GM12873 (cell line): ENCODE measurements around the gene FCHSD2.

ENCODE experiments used
- TF ChIP-seq, protein P1 (sequence below): IDR thresholded peaks from 2 replicates; pipeline ENCODE4 v1.5.1; 2012; ENCODE audit warnings: low read depth, mild to moderate bottlenecking, moderate library complexity, low read length, control low read depth; ENCODE audit not compliant: insufficient read depth; ENCODE audit errors: missing control alignments

FCHSD2 gene

GRCh38 chr11:73013021-73013420 is 129.1 kb downstream of the FCHSD2 start:
- TF ChIP-seq, protein P1, sequence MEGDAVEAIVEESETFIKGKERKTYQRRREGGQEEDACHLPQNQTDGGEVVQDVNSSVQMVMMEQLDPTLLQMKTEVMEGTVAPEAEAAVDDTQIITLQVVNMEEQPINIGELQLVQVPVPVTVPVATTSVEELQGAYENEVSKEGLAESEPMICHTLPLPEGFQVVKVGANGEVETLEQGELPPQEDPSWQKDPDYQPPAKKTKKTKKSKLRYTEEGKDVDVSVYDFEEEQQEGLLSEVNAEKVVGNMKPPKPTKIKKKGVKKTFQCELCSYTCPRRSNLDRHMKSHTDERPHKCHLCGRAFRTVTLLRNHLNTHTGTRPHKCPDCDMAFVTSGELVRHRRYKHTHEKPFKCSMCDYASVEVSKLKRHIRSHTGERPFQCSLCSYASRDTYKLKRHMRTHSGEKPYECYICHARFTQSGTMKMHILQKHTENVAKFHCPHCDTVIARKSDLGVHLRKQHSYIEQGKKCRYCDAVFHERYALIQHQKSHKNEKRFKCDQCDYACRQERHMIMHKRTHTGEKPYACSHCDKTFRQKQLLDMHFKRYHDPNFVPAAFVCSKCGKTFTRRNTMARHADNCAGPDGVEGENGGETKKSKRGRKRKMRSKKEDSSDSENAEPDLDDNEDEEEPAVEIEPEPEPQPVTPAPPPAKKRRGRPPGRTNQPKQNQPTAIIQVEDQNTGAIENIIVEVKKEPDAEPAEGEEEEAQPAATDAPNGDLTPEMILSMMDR, result no peak

DNA sequence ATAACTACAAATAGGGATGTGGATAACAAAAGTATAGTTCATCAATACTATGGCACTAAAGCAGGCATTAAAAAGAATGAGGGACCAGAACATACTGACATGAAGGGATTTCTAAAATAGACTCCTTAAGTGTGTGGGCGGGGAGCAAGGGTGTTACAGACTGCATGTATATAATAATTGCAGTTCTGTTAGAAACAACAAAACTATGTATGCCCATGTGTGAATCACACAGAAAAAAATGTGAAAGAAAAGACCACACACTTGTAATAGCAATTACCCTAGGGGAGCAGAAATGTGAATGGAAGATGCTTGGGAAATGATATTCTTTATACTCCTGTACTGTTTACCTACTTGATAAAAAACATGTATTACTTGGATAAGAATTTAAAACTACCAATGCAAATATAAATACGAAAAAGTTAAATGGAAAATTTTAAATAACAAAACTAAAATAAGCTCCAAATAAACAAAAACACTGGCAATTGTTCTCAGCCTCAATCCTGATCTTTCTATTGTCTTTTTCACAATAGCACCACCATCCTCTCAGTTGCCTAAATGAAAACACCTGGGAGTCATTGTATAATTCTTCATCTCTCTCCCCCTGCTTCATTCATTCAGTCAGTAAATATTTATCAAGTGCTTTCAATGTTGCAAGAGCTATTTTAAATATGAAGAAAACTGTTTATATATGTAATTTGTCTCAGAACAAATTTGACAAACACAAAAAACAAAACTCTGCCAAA is 129.8 kb downstream of the FCHSD2 start:
- TF ChIP-seq, protein P1, result no peak

- TF ChIP-seq, protein P1, result no peak
Measured at GRCh38 chr11:73011126-73011817, 130.8 kb downstream of the FCHSD2 start.

DNA sequence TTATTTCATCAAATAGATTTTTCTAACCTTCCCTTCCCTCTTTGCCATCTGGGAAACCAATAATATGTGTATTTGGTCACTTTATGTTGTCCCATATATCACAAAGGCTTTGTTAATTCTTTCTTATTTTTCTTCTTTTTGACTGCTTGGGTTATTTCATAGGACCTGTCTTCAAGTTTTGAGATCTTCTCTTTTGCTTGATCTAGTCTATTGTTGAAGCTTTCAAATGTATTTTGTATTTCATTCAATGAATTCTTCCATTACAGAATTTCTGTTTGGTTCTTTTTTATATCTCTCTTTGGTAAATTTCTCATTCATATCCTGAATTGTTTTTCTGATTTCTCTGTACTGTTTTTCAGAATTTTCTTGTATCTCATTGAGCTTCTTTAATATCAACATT is 132.1 kb downstream of the FCHSD2 start:
- TF ChIP-seq, protein P1, result no peak

GRCh38 chr11:73004088-73004487 is 138.0 kb downstream of the FCHSD2 start:
- TF ChIP-seq, protein P1, result no peak

DNA sequence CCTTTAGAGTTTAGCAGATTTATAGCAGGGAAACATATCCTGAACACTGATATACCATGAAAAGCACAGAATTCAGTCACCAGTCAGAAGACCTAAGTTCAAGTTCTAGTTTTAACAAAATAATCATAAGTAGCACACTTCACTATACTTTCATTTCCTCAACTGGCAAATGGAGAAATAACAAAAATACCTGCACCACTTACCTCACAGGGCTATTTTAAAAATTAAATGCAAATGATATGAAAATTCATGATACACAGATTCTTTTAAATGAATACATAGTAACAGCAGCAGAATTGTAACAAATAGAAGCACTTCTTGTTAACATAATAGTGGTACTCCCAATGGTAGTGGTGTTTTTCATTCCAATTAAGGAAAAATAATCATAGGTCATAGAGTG is 139.0 kb downstream of the FCHSD2 start:
- TF ChIP-seq, protein P1, result no peak

GRCh38 chr11:73002214-73002613 is 139.9 kb downstream of the FCHSD2 start:
- TF ChIP-seq, protein P1, result no peak
